ENCODE data around the gene ACRBP.

The ACRBP gene

GRCh38 chr12:6643569-6644256 is 3.5 kb downstream of the ACRBP start:
- DNase-seq (ENCODE audit: low read depth) = no peak
- no peak overlapping the region for H3K4me3 ChIP-seq (ENCODE audit: control insufficient read depth, low read depth, low read length)
- TF ChIP-seq CTCF (IDR thresholded peaks at IDR 0.05; ENCODE audit: control insufficient read depth, insufficient read depth, low read depth, low read length, missing control alignments) = no peak

GRCh38 chr12:6641131-6641530 is 6.1 kb downstream of the ACRBP start:
- no peak overlapping the region for H3K4me3 ChIP-seq (ENCODE audit: control insufficient read depth, low read depth, low read length)
- DNase-seq (ENCODE audit: low read depth) = no peak
- TF ChIP-seq CTCF (IDR thresholded peaks at IDR 0.05; ENCODE audit: control insufficient read depth, insufficient read depth, low read depth, low read length, missing control alignments) = no peak

GRCh38 chr12:6640497-6640896 is 6.7 kb downstream of the ACRBP start:
- no peak for TF ChIP-seq CTCF (IDR thresholded peaks at IDR 0.05; ENCODE audit: control insufficient read depth, insufficient read depth, low read depth, low read length, missing control alignments)
- DNase-seq (ENCODE audit: low read depth) = no peak
- no peak overlapping the region for H3K4me3 ChIP-seq (ENCODE audit: control insufficient read depth, low read depth, low read length)

GRCh38 chr12:6639151-6639801 is 8.0 kb downstream of the ACRBP start:
- no peak for DNase-seq (ENCODE audit: low read depth)
- no peak for TF ChIP-seq CTCF (IDR thresholded peaks at IDR 0.05; ENCODE audit: control insufficient read depth, insufficient read depth, low read depth, low read length, missing control alignments)
- H3K4me3 ChIP-seq (ENCODE audit: control insufficient read depth, low read depth, low read length) = no peak overlapping the region

GRCh38 chr12:6638305-6638704 is 8.9 kb downstream of the ACRBP start:
- H3K4me3 ChIP-seq (ENCODE audit: control insufficient read depth, low read depth, low read length) = no peak overlapping the region
- no peak for TF ChIP-seq CTCF (IDR thresholded peaks at IDR 0.05; ENCODE audit: control insufficient read depth, insufficient read depth, low read depth, low read length, missing control alignments)
- DNase-seq (ENCODE audit: low read depth) = no peak

- no peak within 1 kb of the TSS for H3K4me3 ChIP-seq (ENCODE audit: control insufficient read depth, low read depth, low read length)
- TF ChIP-seq CTCF (IDR thresholded peaks at IDR 0.05; ENCODE audit: control insufficient read depth, insufficient read depth, low read depth, low read length, missing control alignments) = no peak
- no peak for DNase-seq (ENCODE audit: low read depth)
Measured at GRCh38 chr12:6635856-6636531, 11.2 kb downstream of the ACRBP start, which contains the start of gene LPAR5. TSS of gene LPAR5 (minus strand) at chr12:6635959. CDS start at chr12:6621248, 14,711 bp downstream.
